ENCODE results near the gene ADARB1. TPM values are rescaled to one million over a fixed set of nuclear protein-coding genes. Genes with fewer than 3 reads are reported as not detected.

Gene ADARB1
- total and polyA plus RNA-seq, 9 of the 15 experiments (the other 6 are each of a cell fraction or from before 2014, with no cell fraction given) = 6.7 to 16.0 (median 8.3) TPM

- WGBS (ENCODE audit: insufficient coverage, low coverage, missing lambda C conversion rate) = 41% methylated on average over 5 of the region's 5 CpGs
- no peaks in the 10 kb centered on the region for H3K36me3 ChIP-seq (ENCODE audit: control insufficient read depth, insufficient read depth, low read length)
- no peaks in the 10 kb centered on the region for H3K9me3 ChIP-seq (replicated peaks; ENCODE audit: control insufficient read depth, insufficient read depth, low read depth, low read length)
- ATAC-seq (no peak), DNase-seq (ENCODE audit: extremely low read depth in 1 of 4, low spot score in 3 of 4) (no peak), FAIRE-seq (no peak)
- BruUV-seq (replicated peaks) = no TSS peak
- no peak overlapping the region for H3K4me3 ChIP-seq
- H3K9ac ChIP-seq (ENCODE audit: insufficient read depth in 1 of 2, low read depth in 2 of 2, low read length in 2 of 2) = no peak overlapping the region
- intact Hi-C loops (cut with micrococcal nuclease) (no loop called here), in situ Hi-C loops (cut with MboI) (no loop called here)
- no peak overlapping the region for H2AFZ ChIP-seq (ENCODE audit: low read depth, low read length)
- ChIA-PET CTCF (ENCODE audit: low intra/inter-chr PET ratio) (no interaction called here), POLR2A (interaction anchor here (0.6 to 1.5 kb wide), 2 partner anchors 12 to 13 kb away, joined by 3 to 4 read pairs; no protein-coding TSS in a partner anchor)
- no peak overlapping the region for H3K27ac ChIP-seq (ENCODE audit: extremely low read depth, low read depth, low read length)
- no peaks in the 10 kb centered on the region for H3K9me1 ChIP-seq (ENCODE audit: control insufficient read depth, insufficient read depth, low read length)
- H3K79me2 ChIP-seq (ENCODE audit: control insufficient read depth, insufficient read depth, low read length) = peaks cover 12% of the 10 kb centered on the region; the same call in 2 of the 3 replicates
- H3K4me2 ChIP-seq (ENCODE audit: insufficient read depth, low read length) = no peak overlapping the region
- no peaks in the 10 kb centered on the region for H3K27me3 ChIP-seq (ENCODE audit: control insufficient read depth in 2 of 2, insufficient read depth in 2 of 2, low read length in 2 of 2)
- peaks cover 12 to 33% of the 10 kb centered on the region in 2 experiments for H3K4me1 ChIP-seq (replicated peaks in 1 of 2; ENCODE audit: control insufficient read depth in 2 of 2, insufficient read depth in 2 of 2, low read length in 2 of 2)
- H4K20me1 ChIP-seq (replicated peaks; ENCODE audit: control insufficient read depth, insufficient read depth, low read length) = no peaks in the 10 kb centered on the region
- TF ChIP-seq, protein P1, sequence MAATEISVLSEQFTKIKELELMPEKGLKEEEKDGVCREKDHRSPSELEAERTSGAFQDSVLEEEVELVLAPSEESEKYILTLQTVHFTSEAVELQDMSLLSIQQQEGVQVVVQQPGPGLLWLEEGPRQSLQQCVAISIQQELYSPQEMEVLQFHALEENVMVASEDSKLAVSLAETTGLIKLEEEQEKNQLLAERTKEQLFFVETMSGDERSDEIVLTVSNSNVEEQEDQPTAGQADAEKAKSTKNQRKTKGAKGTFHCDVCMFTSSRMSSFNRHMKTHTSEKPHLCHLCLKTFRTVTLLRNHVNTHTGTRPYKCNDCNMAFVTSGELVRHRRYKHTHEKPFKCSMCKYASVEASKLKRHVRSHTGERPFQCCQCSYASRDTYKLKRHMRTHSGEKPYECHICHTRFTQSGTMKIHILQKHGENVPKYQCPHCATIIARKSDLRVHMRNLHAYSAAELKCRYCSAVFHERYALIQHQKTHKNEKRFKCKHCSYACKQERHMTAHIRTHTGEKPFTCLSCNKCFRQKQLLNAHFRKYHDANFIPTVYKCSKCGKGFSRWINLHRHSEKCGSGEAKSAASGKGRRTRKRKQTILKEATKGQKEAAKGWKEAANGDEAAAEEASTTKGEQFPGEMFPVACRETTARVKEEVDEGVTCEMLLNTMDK (IDR thresholded peaks at IDR 0.05; ENCODE audit: borderline replicate concordance, insufficient read depth, low read depth, low read length, poor library complexity, severe bottlenecking) = no peak
- TF ChIP-seq, protein P2, sequence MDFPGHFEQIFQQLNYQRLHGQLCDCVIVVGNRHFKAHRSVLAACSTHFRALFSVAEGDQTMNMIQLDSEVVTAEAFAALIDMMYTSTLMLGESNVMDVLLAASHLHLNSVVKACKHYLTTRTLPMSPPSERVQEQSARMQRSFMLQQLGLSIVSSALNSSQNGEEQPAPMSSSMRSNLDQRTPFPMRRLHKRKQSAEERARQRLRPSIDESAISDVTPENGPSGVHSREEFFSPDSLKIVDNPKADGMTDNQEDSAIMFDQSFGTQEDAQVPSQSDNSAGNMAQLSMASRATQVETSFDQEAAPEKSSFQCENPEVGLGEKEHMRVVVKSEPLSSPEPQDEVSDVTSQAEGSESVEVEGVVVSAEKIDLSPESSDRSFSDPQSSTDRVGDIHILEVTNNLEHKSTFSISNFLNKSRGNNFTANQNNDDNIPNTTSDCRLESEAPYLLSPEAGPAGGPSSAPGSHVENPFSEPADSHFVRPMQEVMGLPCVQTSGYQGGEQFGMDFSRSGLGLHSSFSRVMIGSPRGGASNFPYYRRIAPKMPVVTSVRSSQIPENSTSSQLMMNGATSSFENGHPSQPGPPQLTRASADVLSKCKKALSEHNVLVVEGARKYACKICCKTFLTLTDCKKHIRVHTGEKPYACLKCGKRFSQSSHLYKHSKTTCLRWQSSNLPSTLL (IDR thresholded peaks at IDR 0.05) = no peak
- TF ChIP-seq SMARCB1 (IDR thresholded peaks at IDR 0.05; ENCODE audit: insufficient read length, low read depth) (no peak), CCNT2 (IDR thresholded peaks at IDR 0.05; ENCODE audit: borderline replicate concordance, extremely low read depth, insufficient read length, low read depth, low read length) (no peak), FOXK2 (conservative IDR thresholded peaks at IDR 0.05 in 1 of 2, IDR thresholded peaks at IDR 0.05 in 1 of 2; ENCODE audit: low read depth in 2 of 2) (no peak), FUS (optimal IDR thresholded peaks at IDR 0.05; ENCODE audit: low read depth, low read length) (no peak), ZNF668 (CRISPR knock-in tag; IDR thresholded peaks at IDR 0.05) (no peak), PCBP1 (IDR thresholded peaks at IDR 0.05; ENCODE audit: low read depth, low read length, poor library complexity, severe bottlenecking) (no peak), RAD51 (IDR thresholded peaks at IDR 0.05; ENCODE audit: borderline replicate concordance, low read depth) (no peak), TRIM28 (IDR thresholded peaks at IDR 0.05) (no peak), CREB3 (tag; conservative IDR thresholded peaks at IDR 0.05; ENCODE audit: low read depth) (no peak), HNRNPUL1 (IDR thresholded peaks at IDR 0.05; ENCODE audit: low read length) (no peak)
- TF ChIP-seq, protein P3, sequence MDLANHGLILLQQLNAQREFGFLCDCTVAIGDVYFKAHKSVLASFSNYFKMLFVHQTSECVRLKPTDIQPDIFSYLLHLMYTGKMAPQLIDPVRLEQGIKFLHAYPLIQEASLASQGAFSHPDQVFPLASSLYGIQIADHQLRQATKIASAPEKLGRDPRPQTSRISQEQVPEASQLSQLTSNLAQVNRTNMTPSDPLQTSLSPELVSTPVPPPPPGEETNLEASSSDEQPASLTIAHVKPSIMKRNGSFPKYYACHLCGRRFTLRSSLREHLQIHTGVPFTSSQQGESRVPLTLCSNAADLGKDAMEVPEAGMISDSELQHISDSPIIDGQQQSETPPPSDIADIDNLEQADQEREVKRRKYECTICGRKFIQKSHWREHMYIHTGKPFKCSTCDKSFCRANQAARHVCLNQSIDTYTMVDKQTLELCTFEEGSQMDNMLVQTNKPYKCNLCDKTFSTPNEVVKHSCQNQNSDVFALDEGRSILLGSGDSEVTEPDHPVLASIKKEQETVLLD (IDR thresholded peaks at IDR 0.05) = no peak
- TF ChIP-seq, protein P4, sequence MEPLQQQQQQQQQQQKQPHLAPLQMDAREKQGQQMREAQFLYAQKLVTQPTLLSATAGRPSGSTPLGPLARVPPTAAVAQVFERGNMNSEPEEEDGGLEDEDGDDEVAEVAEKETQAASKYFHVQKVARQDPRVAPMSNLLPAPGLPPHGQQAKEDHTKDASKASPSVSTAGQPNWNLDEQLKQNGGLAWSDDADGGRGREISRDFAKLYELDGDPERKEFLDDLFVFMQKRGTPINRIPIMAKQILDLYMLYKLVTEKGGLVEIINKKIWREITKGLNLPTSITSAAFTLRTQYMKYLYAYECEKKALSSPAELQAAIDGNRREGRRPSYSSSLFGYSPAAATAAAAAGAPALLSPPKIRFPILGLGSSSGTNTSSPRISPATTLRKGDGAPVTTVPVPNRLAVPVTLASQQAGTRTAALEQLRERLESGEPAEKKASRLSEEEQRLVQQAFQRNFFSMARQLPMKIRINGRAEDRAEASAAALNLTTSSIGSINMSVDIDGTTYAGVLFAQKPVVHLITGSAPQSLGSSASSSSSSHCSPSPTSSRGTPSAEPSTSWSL (CRISPR knock-in tag; IDR thresholded peaks at IDR 0.05; ENCODE audit: borderline replicate concordance) = no peak
These were observed 40.8 kb downstream of the ADARB1 start for GRCh38 chr21:45115141-45115540.

Measured in K562 (cell line).